IPS-18c (cell line): Measurements from ENCODE around the gene HSPBAP1.
"Not testable (repeated sequence)": the region's sequence is repeated elsewhere in the genome, so short reads cannot be mapped to it uniquely, and the experiment has no call there.

Source experiments
- H3K4me3 ChIP-seq: 2 replicates; pipeline ENCODE4 v1.7.0; 2013; ENCODE audit warnings: low read depth, mild to moderate bottlenecking, low read length, moderate library complexity; ENCODE audit not compliant: insufficient read depth
- H3K9me3 ChIP-seq: one replicate; pipeline ENCODE4 v1.6.1; 2013; ENCODE audit warnings: mild to moderate bottlenecking, low read length, moderate library complexity; ENCODE audit not compliant: control insufficient read depth, insufficient read depth

HSPBAP1 gene

DNA sequence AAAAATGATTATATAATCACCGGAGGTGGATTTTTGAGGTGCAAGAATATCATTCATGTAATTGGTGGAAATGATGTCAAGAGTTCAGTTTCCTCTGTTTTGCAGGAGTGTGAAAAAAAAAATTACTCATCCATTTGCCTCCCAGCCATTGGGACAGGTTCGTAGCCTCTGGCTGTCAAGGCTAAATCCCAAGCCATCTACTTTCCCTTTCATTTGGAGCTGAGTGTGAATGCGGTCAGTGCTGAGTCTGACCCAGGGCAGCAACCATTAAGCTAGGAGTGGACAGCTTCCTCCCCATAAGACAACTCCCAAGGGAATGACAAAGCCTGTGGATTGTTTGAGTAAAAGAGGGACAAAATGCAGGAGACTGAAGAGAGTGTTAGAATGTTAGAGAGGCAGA, 79.4 kb downstream of the HSPBAP1 start:
- Histone ChIP-seq H3K4me3 (no peak overlapping the region), H3K9me3 (no peaks in the 10 kb centered on the region)

GRCh38 chr3:122710616-122711251, 82.9 kb downstream of the HSPBAP1 start:
- H3K9me3 ChIP-seq, H3K4me3 ChIP-seq: not testable (repeated sequence)

- no peaks in the 10 kb centered on the region for H3K9me3 ChIP-seq
Measured at GRCh38 chr3:122705379-122705778, 88.3 kb downstream of the HSPBAP1 start.

GRCh38 chr3:122700193-122700592, 93.4 kb downstream of the HSPBAP1 start:
- H3K4me3 ChIP-seq: no peak overlapping the region
- no peaks in the 10 kb centered on the region for H3K9me3 ChIP-seq

More at GRCh38 chr3:122705379-122705778, 88.3 kb downstream of the HSPBAP1 start:
- H3K4me3 ChIP-seq: no peak overlapping the region

- Histone ChIP-seq H3K9me3 (no peaks in the 10 kb centered on the region), H3K4me3 (no peak overlapping the region)
Measured at GRCh38 chr3:122697952-122698620, 95.5 kb downstream of the HSPBAP1 start.

DNA sequence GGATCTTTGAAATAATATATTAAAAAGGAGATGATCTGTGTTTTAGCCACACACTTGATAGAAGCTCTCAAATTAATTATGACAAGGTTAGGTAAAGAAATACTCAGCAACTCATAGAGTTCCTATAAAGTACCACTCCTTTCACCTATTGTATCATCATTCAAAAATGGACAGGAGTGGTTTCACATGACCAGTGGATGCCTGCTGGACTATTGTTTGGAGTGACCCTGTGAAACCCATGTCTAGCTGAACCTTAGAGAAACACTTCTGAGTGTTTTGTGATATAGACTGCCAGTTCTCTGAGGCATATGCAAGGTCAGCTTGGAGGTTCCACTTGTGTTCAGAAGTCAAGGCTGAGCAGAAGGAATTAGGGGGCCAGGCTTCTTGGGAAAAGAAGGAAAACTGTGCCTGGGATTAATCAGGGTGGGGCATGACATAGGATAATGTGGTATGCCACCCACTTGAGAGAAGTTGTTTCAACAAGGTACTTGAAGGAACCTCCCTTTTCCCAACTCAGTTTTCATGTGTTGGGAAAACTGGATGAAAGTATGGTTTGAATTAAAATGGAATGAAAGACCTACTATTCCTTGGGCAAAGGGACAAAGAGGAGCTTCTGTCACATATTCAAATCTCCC, 97.6 kb downstream of the HSPBAP1 start:
- no peak overlapping the region for H3K4me3 ChIP-seq
- H3K9me3 ChIP-seq: no peaks in the 10 kb centered on the region

DNA sequence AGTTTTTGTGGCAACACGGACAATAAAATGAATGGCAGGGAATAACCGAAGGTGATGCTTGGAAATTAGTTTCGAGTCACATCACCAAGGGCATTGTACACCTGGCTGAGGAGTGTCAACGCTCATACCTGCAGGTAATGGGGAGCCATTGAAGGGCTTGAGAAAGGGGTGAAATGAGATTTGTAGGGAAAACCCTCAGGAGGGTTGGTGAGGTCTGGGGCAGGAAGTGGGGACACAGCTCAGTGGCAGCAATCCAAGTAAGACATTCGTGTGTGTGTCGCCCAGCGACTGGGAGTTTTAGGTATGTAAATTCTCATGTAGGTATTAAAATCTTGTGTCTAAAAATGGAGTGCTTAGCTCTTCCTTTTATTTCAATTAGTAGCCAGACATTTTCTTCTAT, 98.7 kb downstream of the HSPBAP1 start:
- Histone ChIP-seq H3K4me3 (no peak overlapping the region), H3K9me3 (no peaks in the 10 kb centered on the region)

DNA sequence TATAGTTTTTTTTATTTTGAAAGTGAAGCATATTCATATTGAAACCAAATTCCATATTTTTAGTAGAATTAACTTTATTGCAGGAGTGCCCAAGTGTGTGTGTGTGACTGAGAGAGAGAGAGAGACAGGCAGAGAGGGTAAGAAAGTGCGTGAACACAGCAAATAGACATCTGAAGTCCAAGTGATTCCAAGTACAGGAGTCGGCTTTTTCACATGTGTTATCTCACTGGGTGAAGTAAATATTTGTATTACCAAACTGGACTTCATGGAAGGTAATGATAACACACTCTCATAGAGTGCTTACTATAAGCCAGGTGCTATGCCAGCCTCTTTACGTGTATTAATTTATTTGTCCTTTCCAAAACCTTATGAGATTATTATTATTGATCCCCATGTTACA, 101.0 kb downstream of the HSPBAP1 start:
- Histone ChIP-seq H3K9me3 (no peaks in the 10 kb centered on the region), H3K4me3 (no peak overlapping the region)

GRCh38 chr3:122691195-122691594, 102.4 kb downstream of the HSPBAP1 start:
- Histone ChIP-seq H3K9me3 (no peaks in the 10 kb centered on the region), H3K4me3 (no peak overlapping the region)

GRCh38 chr3:122690096-122690495, 103.5 kb downstream of the HSPBAP1 start:
- Histone ChIP-seq H3K4me3 (no peak overlapping the region), H3K9me3 (no peaks in the 10 kb centered on the region)
